Breast epithelium (tissue), 3 donors: Measurements from ENCODE around the gene TTLL10.

Experiments used
- POLR2A ChIP-seq: fragments of 450-650 bp; IDR thresholded peaks from one replicate; pipeline ENCODE4 v1.6.1; 2016; ENCODE audit warnings: antibody characterized with exemption, mild to moderate bottlenecking, moderate library complexity
- POLR2AphosphoS5 ChIP-seq, 3 donors: sonication (generic); formaldehyde crosslinking; IDR thresholded peaks; one replicate each; pipeline ENCODE4 v1.6.1; 2017; ENCODE audit warnings: antibody characterized with exemption in 3 of 3
- TF ChIP-seq, protein P1 (sequence below), 3 donors: fragments of 450-650 bp; IDR thresholded peaks; one replicate each; pipeline ENCODE4 v1.5.1; 2016 to 2017; ENCODE audit warnings: antibody characterized with exemption in 3 of 3, mild to moderate bottlenecking in 3 of 3, moderate library complexity in 3 of 3

DNA sequence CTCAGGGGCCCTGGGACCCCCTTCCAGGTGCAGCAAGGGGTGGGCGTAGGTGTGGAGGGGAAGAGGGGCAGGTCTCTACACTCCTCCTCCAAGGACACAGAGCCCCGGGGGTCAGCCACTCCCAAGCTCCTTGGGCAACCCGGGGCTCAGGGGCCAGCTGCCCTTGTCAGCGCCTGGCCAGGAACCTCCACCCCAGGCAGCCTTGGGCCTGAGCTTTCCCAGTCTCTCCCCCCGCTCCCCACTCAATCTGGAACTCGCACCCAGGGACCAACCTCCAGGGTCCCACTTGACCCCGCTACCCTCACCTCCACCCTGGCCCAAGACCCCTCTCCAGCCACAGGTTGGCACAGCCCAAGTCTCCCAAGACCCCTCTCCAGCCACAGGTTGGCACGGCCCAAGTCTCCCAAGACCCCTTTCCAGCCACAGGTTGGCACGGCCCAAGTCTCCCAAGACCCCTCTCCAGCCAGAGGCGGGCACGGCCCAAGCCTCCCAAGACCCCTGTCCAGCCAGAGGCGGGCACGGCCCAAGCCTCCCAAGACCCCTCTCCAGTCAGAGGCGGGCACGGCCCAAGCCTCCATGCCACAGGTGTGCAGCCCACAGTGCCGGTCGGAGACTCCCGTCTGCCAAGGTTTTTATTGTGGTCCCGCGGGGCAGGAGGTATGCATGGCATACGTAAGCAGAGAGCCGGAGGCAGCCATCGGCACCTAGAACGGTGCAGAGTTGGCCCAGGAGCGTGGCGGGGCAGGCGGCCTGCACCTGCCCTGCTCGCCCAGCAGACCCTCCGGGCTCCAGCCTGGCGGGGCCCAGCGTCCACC, 37.3 kb downstream of the TTLL10 start:
- TF ChIP-seq, protein P1, sequence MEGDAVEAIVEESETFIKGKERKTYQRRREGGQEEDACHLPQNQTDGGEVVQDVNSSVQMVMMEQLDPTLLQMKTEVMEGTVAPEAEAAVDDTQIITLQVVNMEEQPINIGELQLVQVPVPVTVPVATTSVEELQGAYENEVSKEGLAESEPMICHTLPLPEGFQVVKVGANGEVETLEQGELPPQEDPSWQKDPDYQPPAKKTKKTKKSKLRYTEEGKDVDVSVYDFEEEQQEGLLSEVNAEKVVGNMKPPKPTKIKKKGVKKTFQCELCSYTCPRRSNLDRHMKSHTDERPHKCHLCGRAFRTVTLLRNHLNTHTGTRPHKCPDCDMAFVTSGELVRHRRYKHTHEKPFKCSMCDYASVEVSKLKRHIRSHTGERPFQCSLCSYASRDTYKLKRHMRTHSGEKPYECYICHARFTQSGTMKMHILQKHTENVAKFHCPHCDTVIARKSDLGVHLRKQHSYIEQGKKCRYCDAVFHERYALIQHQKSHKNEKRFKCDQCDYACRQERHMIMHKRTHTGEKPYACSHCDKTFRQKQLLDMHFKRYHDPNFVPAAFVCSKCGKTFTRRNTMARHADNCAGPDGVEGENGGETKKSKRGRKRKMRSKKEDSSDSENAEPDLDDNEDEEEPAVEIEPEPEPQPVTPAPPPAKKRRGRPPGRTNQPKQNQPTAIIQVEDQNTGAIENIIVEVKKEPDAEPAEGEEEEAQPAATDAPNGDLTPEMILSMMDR (IDR thresholded peaks at IDR 0.05) = no peak
- TF ChIP-seq POLR2A = no peak
- TF ChIP-seq POLR2AphosphoS5 (IDR thresholded peaks at IDR 0.05) = no peak
